Measurements from ENCODE around the gene UBR7.

UBR7 gene

GRCh38 chr14:93269341-93270068 lies 62.4 kb downstream of the UBR7 start:
- peaks cover 58% of the 10 kb centered on the region for H3K79me2 ChIP-seq (ENCODE audit: insufficient read depth, low read length)
- no peak overlapping the region for H3K4me2 ChIP-seq (ENCODE audit: low read depth, low read length, poor library complexity, severe bottlenecking)
- no peak for TF ChIP-seq EZH2phosphoT487 (IDR thresholded peaks at IDR 0.05; ENCODE audit: borderline replicate concordance)
- TF ChIP-seq CTCF (conservative IDR thresholded peaks at IDR 0.05; ENCODE audit: low read length) = no peak
- H4K20me1 ChIP-seq (ENCODE audit: insufficient read depth, low read length, poor library complexity, severe bottlenecking) = peaks cover 10% of the 10 kb centered on the region
- peaks cover 13% of the 10 kb centered on the region; the same call in 1 of the 2 replicates for H3K36me3 ChIP-seq (ENCODE audit: insufficient read depth, low read length)
- no peak overlapping the region for H3K4me3 ChIP-seq (ENCODE audit: low read length, poor library complexity, severe bottlenecking)
- no peaks in the 10 kb centered on the region for H3K27me3 ChIP-seq (ENCODE audit: insufficient read depth, low read length, poor library complexity, severe bottlenecking)
- no peaks in the 10 kb centered on the region for H3F3A ChIP-seq (ENCODE audit: low read depth)
- no peaks in the 10 kb centered on the region for H3K9me3 ChIP-seq (ENCODE audit: insufficient read depth, low read depth, low read length)
- no peaks in the 10 kb centered on the region for H3K9me2 ChIP-seq (replicated peaks; ENCODE audit: low read depth, low read length)
- H3K9ac ChIP-seq (ENCODE audit: low read depth, low read length, poor library complexity, severe bottlenecking) = no peak overlapping the region
- H2AFZ ChIP-seq (ENCODE audit: low read length) = no peak overlapping the region
- no peaks in the 10 kb centered on the region for H3K4me1 ChIP-seq (ENCODE audit: insufficient read depth, low read length, poor library complexity, severe bottlenecking)

GRCh38 chr14:93271111-93271510 lies 64.1 kb downstream of the UBR7 start:
- no peak overlapping the region for H3K9ac ChIP-seq (ENCODE audit: low read depth, low read length, poor library complexity, severe bottlenecking)
- H3K79me2 ChIP-seq (ENCODE audit: insufficient read depth, low read length) = peaks cover 55% of the 10 kb centered on the region
- no peak overlapping the region for H3K4me2 ChIP-seq (ENCODE audit: low read depth, low read length, poor library complexity, severe bottlenecking)
- no peaks in the 10 kb centered on the region for H3K9me3 ChIP-seq (ENCODE audit: insufficient read depth, low read depth, low read length)
- H3K4me1 ChIP-seq (ENCODE audit: insufficient read depth, low read length, poor library complexity, severe bottlenecking) = no peaks in the 10 kb centered on the region
- H3K4me3 ChIP-seq (ENCODE audit: low read length, poor library complexity, severe bottlenecking) = no peak overlapping the region
- peaks cover 10% of the 10 kb centered on the region for H4K20me1 ChIP-seq (ENCODE audit: insufficient read depth, low read length, poor library complexity, severe bottlenecking)
- peaks cover 18% of the 10 kb centered on the region; the same call in 1 of the 2 replicates for H3K36me3 ChIP-seq (ENCODE audit: insufficient read depth, low read length)
- no peak for TF ChIP-seq EZH2phosphoT487 (IDR thresholded peaks at IDR 0.05; ENCODE audit: borderline replicate concordance)
- TF ChIP-seq CTCF (conservative IDR thresholded peaks at IDR 0.05; ENCODE audit: low read length) = no peak
- no peaks in the 10 kb centered on the region for H3F3A ChIP-seq (ENCODE audit: low read depth)
- H2AFZ ChIP-seq (ENCODE audit: low read length) = no peak overlapping the region
- H3K27me3 ChIP-seq (ENCODE audit: insufficient read depth, low read length, poor library complexity, severe bottlenecking) = no peaks in the 10 kb centered on the region
- no peaks in the 10 kb centered on the region for H3K9me2 ChIP-seq (replicated peaks; ENCODE audit: low read depth, low read length)

GRCh38 chr14:93274055-93274806 lies 67.2 kb downstream of the UBR7 start:
- no peak overlapping the region for H3K9ac ChIP-seq (ENCODE audit: low read depth, low read length, poor library complexity, severe bottlenecking)
- H3K9me2 ChIP-seq (replicated peaks; ENCODE audit: low read depth, low read length) = no peaks in the 10 kb centered on the region
- H4K20me1 ChIP-seq (ENCODE audit: insufficient read depth, low read length, poor library complexity, severe bottlenecking) = peaks cover 16% of the 10 kb centered on the region
- no peaks in the 10 kb centered on the region for H3K4me1 ChIP-seq (ENCODE audit: insufficient read depth, low read length, poor library complexity, severe bottlenecking)
- no peak overlapping the region for H3K4me3 ChIP-seq (ENCODE audit: low read length, poor library complexity, severe bottlenecking)
- no peaks in the 10 kb centered on the region for H3K27me3 ChIP-seq (ENCODE audit: insufficient read depth, low read length, poor library complexity, severe bottlenecking)
- no peaks in the 10 kb centered on the region for H3F3A ChIP-seq (ENCODE audit: low read depth)
- H3K79me2 ChIP-seq (ENCODE audit: insufficient read depth, low read length) = peaks cover 48% of the 10 kb centered on the region; the same call in 1 of the 2 replicates
- peaks cover 17% of the 10 kb centered on the region; the same call in 1 of the 2 replicates for H3K36me3 ChIP-seq (ENCODE audit: insufficient read depth, low read length)
- TF ChIP-seq CTCF (conservative IDR thresholded peaks at IDR 0.05; ENCODE audit: low read length) = no peak
- H3K9me3 ChIP-seq (ENCODE audit: insufficient read depth, low read depth, low read length) = no peaks in the 10 kb centered on the region
- H2AFZ ChIP-seq (ENCODE audit: low read length) = no peak overlapping the region
- H3K4me2 ChIP-seq (ENCODE audit: low read depth, low read length, poor library complexity, severe bottlenecking) = no peak overlapping the region
